HEK293T (cell line): ENCODE measurements around the gene LRPAP1.

Experiments used
- ELF4 ChIP-seq: fragments of 450-650 bp; IDR thresholded peaks from 2 replicates; pipeline ENCODE4 v1.6.1; 2017; ENCODE audit warnings: antibody characterized with exemption
- FOXK2 ChIP-seq: fragments of 450-650 bp; IDR thresholded peaks from 2 replicates; pipeline ENCODE4 v1.6.1; 2016; ENCODE audit warnings: mild to moderate bottlenecking
- SP1 ChIP-seq: fragments of 450-650 bp; IDR thresholded peaks from 2 replicates; pipeline ENCODE4 v1.6.1; 2017
- SUZ12 ChIP-seq: fragments of 450-650 bp; IDR thresholded peaks from 2 replicates; pipeline ENCODE4 v1.6.1; 2016; ENCODE audit warnings: mild to moderate bottlenecking
- ZNF384 ChIP-seq: fragments of 450-650 bp; IDR thresholded peaks from 2 replicates; pipeline ENCODE4 v1.6.1; 2016

DNA sequence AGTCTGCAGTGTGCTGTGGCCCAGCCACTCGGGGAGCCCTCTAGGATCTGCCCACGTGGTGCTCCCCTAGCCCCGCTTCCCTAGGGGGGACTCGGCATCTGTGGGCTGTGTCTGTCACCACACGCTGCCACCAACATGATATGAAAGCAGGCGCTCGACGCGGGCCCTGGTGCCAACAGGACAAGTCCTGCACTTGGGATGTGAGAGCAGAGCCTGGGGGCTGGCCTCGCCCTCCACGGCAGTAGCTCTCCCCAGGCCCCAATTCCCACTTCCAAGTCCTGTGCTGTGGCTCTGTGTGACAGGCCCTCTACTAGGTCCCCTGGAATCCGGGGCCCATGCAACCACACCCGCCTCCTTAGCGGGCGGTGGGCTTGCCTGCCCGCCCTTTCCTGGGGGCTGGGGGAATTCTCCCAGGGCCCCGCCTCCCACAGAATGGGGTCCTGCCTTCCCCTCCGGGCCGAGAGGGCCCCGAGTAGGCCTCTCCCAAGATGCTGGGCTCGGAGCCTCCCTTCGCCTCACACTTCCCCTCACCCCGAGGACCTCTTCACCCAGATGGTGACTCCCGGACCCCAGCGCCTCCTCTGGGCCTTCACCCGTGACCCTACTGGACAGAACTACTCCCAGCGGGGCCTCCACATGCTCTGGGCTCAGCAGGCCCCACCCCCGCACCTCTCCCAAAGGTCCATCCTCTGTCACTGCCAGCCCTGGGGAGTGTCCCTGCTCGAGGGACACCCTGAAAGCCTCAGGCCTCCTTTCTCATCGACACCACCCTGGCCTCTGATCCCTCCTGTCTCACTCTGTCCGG lies 11.2 kb downstream of the LRPAP1 start:
- TF ChIP-seq ELF4: no peak
- TF ChIP-seq ZNF384: no peak
- no peak for TF ChIP-seq SP1
- no peak for TF ChIP-seq FOXK2
- no peak for TF ChIP-seq SUZ12
